Activated naive CD8-positive, alpha-beta T cell treated with anti-CD3 and anti-CD28 coated beads, Interleukin-2, amount 50 U/mL, for 16 hours (primary cell): Measurements from ENCODE around the gene TMEM86A.
"Not testable (repeated sequence)": the region's sequence is repeated elsewhere in the genome, so short reads cannot be mapped to it uniquely, and the experiment has no call there.

ENCODE experiments used
- DNase-seq: peaks from one replicate; pipeline ENCODE4 v3.0.0-alpha.2; 2020; ENCODE audit warnings: low read depth, low spot score

Gene TMEM86A, protein sequence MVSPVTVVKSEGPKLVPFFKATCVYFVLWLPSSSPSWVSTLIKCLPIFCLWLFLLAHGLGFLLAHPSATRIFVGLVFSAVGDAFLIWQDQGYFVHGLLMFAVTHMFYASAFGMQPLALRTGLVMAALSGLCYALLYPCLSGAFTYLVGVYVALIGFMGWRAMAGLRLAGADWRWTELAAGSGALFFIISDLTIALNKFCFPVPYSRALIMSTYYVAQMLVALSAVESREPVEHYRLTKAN

DNA sequence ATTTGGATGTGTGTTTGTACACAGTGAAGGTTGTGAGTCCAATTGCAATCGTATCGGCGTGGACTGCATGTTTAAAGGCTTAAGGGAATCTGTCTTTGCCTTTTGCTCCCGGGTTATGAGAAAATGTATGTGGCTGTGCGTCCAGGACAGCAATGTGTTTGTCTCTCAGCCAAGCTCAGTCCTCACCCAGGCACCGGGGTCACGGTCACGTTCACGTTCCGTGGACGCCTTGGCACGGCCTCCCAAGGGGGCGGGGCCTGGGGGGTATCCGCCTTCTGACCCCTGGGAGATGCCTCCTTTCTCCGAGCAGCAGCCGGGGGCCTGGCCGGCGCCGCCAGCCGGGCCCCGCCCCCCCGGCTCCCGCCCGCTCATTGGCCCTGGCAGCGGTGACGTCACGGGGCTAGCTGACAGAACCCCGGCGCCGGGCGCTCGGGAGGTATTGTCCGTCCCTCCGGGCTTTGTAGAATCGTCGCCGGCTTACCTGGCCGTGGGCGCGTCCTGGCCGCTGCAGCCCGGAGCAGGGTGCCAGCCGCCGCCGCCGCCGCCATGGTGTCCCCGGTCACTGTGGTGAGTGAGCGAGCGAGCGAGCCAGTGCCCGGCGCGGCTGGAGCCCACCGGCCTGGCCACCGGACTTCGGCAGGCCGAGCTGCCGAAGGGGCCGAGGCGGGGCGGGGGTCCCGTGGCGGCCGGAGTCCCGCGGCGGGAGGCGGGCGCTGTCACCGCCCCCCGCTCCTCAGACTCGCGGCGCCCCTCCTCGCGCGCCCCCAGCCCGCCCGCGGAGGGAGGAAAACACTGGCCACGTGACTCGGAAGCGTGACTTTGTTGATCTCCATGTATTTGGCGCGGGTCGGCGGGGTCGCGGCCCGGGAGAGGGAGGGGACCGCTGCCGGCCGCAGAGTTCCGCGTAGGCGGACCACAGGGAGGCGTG is at the start of gene TMEM86A:
TMEM86A (plus strand) TSS at position 439 of the 928 bp plus-strand sequence; CDS start at position 547, 108 bp downstream.
- DNase-seq: peak; percentile 69

GRCh38 chr11:18650353-18650752 is 48.2 kb upstream of the TMEM86A start:
- no peak for DNase-seq

- DNase-seq: no peak
Observed at GRCh38 chr11:18650859-18651557, 47.6 kb upstream of the TMEM86A start.

DNA sequence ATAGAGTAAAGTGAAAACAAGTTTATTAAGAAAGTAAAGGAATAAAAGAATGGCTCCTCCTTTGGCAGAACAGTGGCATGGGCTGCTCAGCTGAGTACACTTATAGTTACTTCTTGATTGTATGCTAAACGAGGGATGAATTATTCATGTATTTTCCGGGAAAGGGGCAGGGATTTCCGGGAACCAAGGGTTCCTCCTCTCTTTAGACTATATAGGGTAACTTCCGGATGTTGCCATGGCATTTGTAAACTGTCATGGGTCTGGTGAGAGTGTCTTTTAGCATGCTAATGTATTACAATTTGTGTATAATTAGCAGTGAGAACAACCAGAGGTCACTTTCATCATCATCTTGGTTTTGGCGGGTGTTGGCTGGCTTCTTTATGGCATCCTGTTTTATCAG is 40.9 kb upstream of the TMEM86A start:
- no peak for DNase-seq

GRCh38 chr11:18665353-18665872 is 33.2 kb upstream of the TMEM86A start:
- not testable (repeated sequence) for DNase-seq

- DNase-seq: no peak
Observed at GRCh38 chr11:18668131-18668530, 30.4 kb upstream of the TMEM86A start.

DNA sequence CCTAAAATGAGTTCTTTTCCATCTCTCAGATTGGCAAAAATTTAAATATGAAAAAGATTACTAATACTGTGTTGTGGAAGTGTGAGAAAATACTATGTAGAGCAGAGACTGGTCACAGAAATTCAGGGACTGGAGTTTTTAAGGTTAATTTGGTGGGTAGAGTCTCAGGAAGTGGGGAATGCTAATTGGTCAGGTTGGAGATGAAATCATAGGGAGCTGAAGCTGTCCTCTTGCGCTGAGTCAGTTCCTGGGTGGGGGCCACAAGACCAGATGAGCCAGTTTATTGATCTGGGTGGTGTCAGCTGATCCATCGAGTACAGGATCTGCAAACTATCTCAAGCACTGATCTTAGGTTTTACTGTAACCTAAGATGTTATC is 29.4 kb upstream of the TMEM86A start:
- DNase-seq: no peak

GRCh38 chr11:18669711-18670110 is 28.9 kb upstream of the TMEM86A start:
- DNase-seq: no peak

DNA sequence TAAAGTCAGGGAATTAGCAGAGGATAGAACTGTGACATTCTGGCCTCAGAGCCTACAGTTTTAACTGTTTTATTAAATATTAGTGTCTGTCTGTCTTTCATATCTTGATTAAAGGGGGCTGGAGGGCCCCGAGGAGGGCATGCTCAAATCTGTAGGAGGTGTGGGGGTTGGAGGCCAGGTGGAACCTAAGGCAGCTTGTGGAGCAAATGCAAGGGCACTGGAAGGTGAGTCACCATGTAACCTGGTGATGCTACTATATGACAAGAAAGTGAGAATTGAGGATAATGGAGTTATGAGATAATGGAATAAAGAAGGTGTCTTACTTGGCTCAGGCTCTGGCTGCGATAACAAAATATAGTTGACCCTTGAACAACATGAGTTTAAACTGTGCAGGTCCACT is 27.3 kb upstream of the TMEM86A start:
- DNase-seq: peak; percentile 3

DNA sequence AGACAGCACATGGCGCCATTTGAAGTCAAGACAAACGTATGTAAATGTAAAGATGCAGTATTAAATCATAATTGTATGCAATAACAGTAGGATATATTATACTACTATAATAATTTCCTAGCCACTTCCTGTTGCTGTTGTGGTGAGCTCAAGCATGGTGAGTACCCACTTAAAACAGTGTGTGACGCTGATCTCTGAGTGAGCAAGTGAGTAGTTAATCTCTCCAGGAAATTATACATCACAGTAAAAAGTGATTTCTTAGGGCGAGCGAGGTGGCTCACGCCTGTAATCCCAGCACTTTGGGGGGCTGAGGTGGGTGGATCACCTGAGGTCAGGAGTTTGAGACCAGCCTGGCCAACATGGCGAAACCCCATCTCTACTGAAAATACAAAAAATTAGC is 26.4 kb upstream of the TMEM86A start:
- not testable (repeated sequence) for DNase-seq

DNA sequence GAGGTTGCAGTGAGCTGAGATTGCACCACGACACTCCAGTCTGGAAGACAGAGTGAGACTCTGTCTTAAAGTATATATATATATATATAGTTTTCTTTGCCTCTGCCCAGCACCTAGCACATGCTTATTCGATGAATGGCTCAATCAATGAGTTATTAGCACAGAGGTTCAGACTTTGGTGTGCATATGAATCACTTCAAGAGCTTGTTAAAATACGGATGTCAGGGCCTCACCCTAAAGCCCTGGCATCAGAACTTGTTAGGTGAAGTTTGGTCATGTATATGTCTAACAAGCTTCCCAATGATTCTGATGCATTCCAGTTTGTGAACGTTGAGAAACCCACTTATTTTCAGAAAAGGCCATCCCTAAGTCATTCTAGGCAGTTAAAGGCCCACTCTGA is 21.8 kb upstream of the TMEM86A start:
- no peak for DNase-seq

DNA sequence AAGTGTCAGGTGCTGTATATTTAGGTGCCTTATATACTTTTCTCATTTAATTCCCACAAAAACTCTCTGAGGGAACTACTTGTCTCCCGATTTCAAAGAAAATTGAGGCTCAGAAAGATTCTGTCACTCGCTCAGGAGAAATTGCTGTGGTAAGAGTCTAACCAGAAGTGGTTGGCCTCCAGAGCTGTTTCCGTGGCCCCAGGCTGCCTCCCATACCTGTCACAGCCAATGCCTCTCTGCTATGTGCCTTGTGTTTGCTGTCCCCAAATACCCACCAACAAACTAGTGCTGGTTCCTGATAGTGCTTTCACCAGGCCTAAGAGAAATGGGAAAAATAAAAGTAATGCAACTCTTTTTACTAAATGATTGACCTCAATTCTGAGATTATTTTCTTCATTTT is 21.0 kb upstream of the TMEM86A start:
- DNase-seq: no peak

GRCh38 chr11:18681949-18682348 is 16.6 kb upstream of the TMEM86A start:
- not testable (repeated sequence) for DNase-seq

- no peak for DNase-seq
Observed at GRCh38 chr11:18682466-18682865, 16.1 kb upstream of the TMEM86A start.

DNA sequence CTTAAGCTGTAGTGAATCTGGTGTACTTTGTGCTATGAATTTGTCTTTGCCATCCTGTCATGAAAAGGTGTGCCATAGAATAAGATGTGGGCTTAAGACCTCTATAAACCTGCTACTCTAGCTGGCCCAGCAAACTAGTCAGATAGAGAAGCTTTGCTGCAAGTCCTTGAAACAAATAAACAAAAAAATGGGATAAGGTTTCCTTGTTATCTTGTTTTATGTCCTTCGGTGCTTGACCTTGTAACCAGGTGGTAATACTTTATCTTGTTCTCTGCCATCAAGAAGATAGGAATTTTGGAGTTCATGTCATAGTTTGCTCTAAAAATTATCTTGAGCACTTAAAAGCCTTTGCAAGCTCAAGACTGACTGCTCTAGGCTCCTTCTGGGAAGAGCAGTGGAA is 14.3 kb upstream of the TMEM86A start:
- no peak for DNase-seq

DNA sequence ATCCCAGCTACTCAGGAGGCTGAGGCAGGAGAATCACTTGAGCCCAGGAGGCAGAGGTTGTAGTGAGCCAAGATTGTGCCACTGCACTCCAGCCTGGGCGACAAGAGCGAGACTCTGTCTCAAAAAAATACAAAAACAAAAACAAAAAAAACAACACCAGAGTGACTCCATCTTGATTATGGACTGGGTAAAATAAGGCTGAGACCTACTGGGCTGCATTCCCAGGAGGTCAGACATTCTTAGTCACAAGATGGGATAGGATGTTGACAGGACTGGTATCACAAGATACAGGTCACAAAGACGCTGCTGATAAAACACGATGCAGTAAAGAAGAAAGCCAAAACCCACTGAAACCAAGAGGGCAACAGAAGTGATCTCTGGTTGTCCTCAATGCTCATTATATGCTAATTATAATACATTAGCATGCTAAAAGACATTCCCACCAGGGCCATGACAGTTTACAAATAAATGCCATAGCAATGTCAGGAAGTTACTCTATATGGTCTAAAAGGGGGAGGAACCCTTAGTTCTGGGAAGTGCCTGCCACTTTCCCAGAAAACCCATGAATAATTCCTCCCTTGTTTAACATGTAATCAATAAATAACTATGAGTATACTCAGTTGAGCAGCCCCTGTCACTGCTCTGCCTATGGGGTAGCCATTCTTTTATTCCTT is 7.0 kb upstream of the TMEM86A start:
- not testable (repeated sequence) for DNase-seq

DNA sequence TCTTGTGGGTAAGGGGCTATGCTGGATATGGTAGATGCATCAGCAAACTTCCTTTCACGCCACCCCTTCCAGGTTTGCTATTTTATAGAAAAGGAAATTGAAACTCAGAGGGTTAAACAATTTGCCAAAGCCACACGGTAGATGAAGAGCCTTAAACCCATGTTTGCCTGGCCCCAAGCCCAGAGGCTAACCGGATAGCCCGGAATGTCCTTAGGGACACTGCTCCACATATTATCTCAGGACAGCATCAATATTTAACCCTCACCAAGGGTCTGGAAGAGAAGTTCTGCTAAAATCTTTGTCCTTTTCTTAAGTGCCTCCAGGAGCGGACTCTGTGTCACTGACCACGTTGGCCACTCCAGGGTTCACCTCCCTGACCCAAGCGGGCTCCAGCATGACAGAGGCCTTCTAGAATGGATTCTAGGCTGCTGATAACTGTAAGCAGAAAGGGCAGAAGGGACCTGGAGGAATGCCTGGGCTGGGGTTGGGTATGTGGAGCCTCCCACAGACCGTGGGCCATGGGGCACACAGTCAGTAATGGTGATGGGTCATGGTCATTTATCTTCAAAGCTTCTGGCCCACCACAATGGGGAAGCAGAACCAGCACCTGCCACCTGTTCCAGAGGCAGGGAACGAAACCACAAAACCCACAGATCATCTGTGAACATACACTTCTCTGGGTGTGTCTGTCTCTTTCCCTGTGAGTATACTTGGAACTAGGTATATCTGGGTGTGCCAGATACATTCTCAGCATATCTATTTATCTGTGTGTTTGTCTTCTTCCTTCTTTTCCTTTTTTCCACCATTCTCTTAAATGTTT is 5.4 kb upstream of the TMEM86A start:
- DNase-seq: no peak

- DNase-seq: no peak
Observed at GRCh38 chr11:18696638-18697225, 1.8 kb upstream of the TMEM86A start.

- no peak for DNase-seq
Observed at GRCh38 chr11:18697576-18697975, 1.0 kb upstream of the TMEM86A start.

- DNase-seq: no peak
Observed at GRCh38 chr11:18699269-18699596, 654 bp downstream of the TMEM86A start.
